Glomerular visceral epithelial cell (primary cell): ENCODE data around the gene HTATSF1.

Source experiments
- DNase-seq: peaks from one replicate; pipeline ENCODE4 v3.0.0-alpha.2; 2016; ENCODE audit errors: extremely low spot score

Gene HTATSF1

GRCh38 chrX:136497556-136498052, at the start of gene HTATSF1:
Gene HTATSF1 (plus strand): TSS chrX:136497592. CDS start chrX:136497685, 93 bp downstream.
- no peak for DNase-seq

GRCh38 chrX:136447968-136448367, 49.4 kb upstream of the HTATSF1 start:
- no peak for DNase-seq

GRCh38 chrX:136450050-136450830, 47.2 kb upstream of the HTATSF1 start:
- no peak for DNase-seq

GRCh38 chrX:136452614-136453013, 44.8 kb upstream of the HTATSF1 start:
- DNase-seq: no peak

GRCh38 chrX:136453114-136453513, 44.3 kb upstream of the HTATSF1 start:
- no peak for DNase-seq

GRCh38 chrX:136453771-136454170, 43.6 kb upstream of the HTATSF1 start:
- no peak for DNase-seq

GRCh38 chrX:136456133-136456532, 41.3 kb upstream of the HTATSF1 start:
- no peak for DNase-seq

- no peak for DNase-seq
These were observed 40.0 kb upstream of the HTATSF1 start for GRCh38 chrX:136457303-136457917.

GRCh38 chrX:136464589-136464988, 32.8 kb upstream of the HTATSF1 start:
- no peak for DNase-seq

GRCh38 chrX:136467303-136467702, 30.1 kb upstream of the HTATSF1 start:
- DNase-seq: no peak

- no peak for DNase-seq
These were observed 28.8 kb upstream of the HTATSF1 start for GRCh38 chrX:136468391-136469103.

- DNase-seq: no peak
These were observed 23.7 kb upstream of the HTATSF1 start for GRCh38 chrX:136473663-136474062.

- DNase-seq: no peak
These were observed 22.2 kb upstream of the HTATSF1 start for GRCh38 chrX:136475236-136475635.

- DNase-seq: no peak
These were observed 20.9 kb upstream of the HTATSF1 start for GRCh38 chrX:136476501-136476900.

- DNase-seq: no peak
These were observed 20.4 kb upstream of the HTATSF1 start for GRCh38 chrX:136477026-136477425.

GRCh38 chrX:136480383-136480782, 17.0 kb upstream of the HTATSF1 start:
- DNase-seq: no peak

GRCh38 chrX:136487647-136488046, 9.7 kb upstream of the HTATSF1 start, which contains the start of gene BRS3:
Gene BRS3 (plus strand): TSS chrX:136487947. CDS start chrX:136488115, 168 bp downstream.
- DNase-seq: no peak

- no peak for DNase-seq
These were observed 8.7 kb upstream of the HTATSF1 start for GRCh38 chrX:136488706-136489105.

- DNase-seq: no peak
These were observed 5.6 kb upstream of the HTATSF1 start for GRCh38 chrX:136491832-136492231.

GRCh38 chrX:136493011-136493410, 4.4 kb upstream of the HTATSF1 start:
- DNase-seq: no peak

- no peak for DNase-seq
These were observed 2.3 kb upstream of the HTATSF1 start for GRCh38 chrX:136495043-136495442.

- peak; percentile 0 for DNase-seq
These were observed 1.1 kb upstream of the HTATSF1 start for GRCh38 chrX:136496186-136496763.
